NCI-H187 treated with DMSO at 0.1 percent for 48 hours (cell line): ENCODE data around the gene RAPGEF4.

Experiments
- DNase-seq: peaks from one replicate; lab custom pipeline; 2025; lab: John Stamatoyannopoulos, UW

Gene RAPGEF4

DNA sequence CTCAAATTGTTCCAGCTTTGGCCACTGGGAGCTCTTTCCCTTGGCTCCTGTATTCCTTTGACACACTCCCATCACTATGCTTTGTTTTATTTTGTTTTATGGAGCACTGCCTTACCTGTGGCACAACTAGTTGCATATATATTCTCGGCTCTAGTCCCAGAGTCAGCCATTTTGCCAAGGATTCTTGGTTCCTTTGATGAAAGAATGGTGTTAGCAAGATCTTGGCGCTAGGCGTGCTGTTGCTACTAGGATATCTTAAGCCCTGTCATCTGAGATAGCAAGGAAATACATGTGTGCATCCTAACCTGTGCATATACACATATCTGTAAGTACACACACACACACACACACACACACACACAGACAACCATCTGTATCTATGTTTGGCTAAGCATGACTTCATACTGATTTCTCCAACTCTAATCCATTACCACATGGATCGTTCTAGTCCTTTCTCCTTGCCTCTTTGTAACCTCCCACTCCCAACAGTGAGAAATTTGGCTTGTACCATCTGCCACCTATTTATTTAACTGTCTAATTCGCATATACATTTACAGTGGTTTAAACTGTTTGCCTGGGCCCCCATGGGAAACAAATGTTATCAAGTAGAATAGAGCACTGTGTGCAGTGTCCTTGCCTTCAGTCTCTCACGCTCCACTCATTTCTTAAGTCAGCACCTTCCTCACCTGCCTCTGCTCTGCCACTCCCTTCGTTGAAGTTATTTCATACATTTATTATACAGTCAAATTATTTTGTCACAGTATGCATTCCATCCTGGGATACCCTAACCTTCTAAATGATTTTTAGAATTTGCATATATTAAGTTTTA is 202.5 kb downstream of the RAPGEF4 start:
- DNase-seq, result no peak

GRCh38 chr2:172938713-172939375 is 203.2 kb downstream of the RAPGEF4 start:
- DNase-seq, result no peak

DNA sequence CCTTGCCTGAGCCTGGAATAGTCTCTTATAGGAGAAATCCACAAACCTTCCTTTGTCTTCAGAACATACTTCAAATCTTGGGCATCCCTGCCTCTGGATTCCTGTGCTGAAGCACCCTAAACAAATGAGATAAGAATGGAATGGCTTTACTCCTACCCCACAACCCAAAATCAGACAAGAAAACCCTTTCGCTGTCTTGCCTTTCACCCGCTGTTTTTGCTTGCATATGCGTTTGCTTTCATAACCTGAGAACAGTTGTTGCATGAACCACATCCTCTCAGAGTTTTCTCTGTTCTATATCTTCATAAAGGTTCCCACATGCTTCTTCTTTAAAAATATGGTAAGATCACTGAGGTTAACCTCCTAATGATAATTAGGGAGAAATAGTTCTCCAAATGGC is 207.9 kb downstream of the RAPGEF4 start:
- no peak for DNase-seq

- DNase-seq, result no peak
Measured at GRCh38 chr2:172944022-172944793, 208.6 kb downstream of the RAPGEF4 start.

- no peak for DNase-seq
Measured at GRCh38 chr2:172944794-172945509, 209.3 kb downstream of the RAPGEF4 start.

- no peak for DNase-seq
Measured at GRCh38 chr2:172945510-172945850, 209.8 kb downstream of the RAPGEF4 start.

DNA sequence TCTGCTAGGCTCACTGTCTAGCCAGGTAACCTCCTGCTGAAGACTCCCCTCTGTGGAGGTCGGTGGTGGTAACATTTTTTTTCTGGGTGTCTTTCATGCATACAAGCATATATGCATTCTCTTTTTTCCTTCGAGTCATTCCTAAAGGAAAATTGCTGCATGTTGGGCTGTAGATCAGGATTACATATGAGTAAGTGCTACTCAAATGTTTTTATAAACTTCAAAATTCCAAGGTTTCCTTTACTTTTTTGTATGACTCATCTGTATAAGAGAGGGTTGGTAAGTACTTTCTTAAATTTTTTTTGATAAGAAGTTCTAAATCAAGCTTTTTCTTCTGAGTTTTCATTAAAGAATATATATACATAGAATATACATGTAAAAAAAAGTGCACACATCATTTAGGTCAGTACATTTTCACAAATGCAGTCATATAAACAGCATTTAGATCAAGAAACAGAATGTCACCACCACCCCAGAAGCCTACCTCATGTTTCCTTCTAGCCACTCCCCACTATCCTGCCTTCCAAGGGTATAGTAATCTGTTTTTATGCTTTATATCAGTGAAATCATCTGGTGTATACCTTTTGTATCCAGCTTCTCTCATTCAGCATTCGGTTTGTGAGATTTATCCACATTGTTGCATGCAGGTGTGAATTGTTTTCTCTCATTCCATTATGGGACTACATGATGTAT is 212.0 kb downstream of the RAPGEF4 start:
- no peak for DNase-seq

DNA sequence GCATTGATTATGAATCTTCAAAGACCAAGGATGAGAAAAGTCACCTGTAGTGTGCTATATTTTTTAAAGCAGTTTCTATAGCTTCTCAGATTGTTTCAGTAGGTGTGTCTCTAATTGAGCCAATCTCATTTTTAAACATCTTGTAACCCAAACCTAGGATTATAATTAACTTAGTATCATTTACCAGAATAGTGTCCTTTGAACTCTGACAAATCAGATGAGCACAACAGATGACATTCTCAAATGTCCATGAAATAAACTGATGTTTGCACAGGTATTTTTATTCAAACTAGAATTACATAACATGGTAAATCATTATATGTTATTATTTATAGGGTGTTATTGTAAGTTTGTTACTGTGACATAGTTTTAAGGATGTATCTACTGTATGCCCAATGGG is 213.9 kb downstream of the RAPGEF4 start:
- no peak for DNase-seq

GRCh38 chr2:172950565-172950964 is 214.9 kb downstream of the RAPGEF4 start:
- no peak for DNase-seq

DNA sequence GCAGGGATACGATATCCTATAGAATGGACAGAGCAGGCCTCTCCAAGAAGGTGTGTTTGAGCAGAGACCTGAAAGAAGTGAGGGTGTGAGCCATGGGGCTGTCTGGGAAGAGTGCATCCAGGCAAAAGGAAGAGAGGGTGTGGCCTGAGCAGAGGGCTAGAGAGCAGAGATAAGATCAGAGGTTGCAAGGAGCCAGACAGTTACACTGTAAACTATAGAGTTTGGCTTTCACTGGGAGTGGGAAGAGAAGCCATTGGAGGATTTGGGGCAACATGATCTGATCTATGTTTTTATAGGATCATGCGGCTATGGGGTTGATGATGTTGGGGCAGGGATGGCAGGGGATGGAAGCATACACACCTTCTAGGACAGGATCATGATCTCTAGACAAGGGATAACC is 215.9 kb downstream of the RAPGEF4 start:
- no peak for DNase-seq

DNA sequence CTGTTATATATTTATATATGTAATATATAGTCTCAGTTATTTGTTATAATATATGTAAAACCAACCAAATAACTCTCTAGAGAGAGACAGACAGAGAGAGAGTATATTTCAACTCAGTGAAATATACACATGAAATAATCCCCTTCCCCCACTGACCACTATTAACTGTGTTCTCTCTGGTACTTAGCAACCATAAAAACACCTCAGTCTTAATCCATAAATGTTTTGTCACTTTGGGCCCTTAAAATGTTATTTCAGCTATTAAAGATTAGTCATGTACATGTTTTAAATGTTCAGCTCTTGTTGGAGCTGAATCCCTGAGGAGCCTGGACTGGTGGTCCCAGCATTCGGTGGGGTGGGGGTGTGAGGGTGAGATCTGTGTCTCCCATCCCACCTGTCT is 217.8 kb downstream of the RAPGEF4 start:
- no peak for DNase-seq

DNA sequence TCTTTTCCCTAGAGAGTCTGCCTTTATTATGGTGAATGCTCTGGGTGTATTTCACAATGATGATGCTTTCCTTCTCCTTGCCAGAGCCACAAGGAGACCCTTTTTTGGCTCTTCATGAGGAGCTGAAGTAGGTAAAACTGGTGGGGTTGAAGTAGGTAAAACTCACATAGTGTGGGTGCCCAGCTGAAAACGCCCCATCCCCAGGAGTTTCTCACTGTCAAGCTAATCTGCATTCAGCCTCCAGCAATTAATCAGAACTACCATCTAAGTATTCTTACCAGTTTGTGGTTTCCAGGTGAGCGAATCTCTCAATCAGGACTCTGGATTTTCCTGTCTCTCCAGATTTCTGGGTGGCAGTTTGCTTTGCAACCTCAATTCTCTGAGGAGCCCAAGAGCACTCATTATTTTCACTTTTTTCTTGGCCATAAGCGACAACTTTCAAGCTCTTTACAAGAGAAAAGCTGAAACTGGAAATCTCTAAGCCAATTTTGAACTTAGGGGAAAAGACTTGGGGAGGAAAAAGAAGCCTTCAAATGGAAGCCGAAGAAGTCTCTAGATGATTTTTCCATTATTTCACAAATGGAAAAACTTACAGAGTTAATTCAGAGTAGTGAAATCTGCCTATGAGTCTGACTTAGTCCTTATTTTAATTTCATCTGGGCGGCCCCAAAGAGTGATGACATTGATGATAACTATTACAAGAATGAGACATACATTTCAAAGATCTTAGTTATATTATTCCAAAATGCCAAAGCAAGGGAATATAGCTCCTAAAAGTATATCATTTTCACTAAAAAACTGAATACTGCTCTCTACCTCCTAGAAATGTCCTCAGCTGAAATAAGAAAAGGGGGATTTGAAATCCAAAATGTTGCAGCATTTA is 218.6 kb downstream of the RAPGEF4 start:
- no peak for DNase-seq

- no peak for DNase-seq
Measured at GRCh38 chr2:172955587-172955986, 219.9 kb downstream of the RAPGEF4 start.

DNA sequence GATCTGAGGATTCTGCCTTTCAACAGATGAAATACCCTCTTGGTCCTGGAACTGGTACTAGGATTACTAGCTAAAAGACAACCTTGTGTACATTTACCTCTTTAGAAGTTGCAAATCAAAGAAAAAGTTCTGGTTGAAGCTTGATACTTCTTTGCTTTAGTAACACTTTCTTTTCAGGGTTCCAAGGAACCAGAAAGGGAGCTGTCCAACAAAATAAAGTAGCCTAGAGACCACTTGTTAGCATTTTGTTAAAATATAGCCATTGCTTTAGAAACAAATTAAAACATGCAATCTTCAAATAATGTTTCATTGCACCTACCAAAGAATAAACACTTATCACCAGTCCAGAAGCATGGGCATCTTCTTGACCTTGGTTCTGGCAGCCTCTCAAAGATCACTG is 222.1 kb downstream of the RAPGEF4 start:
- no peak for DNase-seq

GRCh38 chr2:172962082-172962481 is 226.4 kb downstream of the RAPGEF4 start:
- DNase-seq, result no peak

DNA sequence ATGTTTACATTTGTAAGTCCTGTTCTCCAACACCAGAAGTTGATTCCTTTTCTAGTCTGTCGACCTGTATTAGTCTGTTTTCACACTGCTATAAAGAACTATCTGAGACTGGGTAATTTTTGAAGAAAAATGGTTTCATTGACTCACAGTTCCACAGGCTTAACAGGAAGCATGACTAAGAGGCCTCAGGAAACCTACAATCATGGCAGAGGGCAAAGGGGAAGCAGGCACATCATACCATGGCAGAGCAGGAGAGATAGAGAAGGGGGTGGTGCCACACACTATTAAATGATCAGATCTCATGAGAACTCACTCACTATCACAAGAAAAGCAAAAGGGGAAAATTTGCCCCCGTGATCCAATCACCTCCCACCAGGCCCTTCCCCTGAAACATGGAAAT is 227.2 kb downstream of the RAPGEF4 start:
- DNase-seq, result no peak

GRCh38 chr2:172964511-172965139 is 229.0 kb downstream of the RAPGEF4 start:
- no peak for DNase-seq

- DNase-seq, result peak; percentile 28
Measured at GRCh38 chr2:172965433-172966212, 230.0 kb downstream of the RAPGEF4 start.
